CD4-positive, alpha-beta T cell treated with Interleukin-17A for 4 hours (primary cell): Measurements from ENCODE around the gene SNRNP200.

Experiments
- DNase-seq: peaks from one replicate; pipeline ENCODE4 v3.0.0-alpha.2; 2020; ENCODE audit warnings: mixed read lengths

Gene SNRNP200

DNA sequence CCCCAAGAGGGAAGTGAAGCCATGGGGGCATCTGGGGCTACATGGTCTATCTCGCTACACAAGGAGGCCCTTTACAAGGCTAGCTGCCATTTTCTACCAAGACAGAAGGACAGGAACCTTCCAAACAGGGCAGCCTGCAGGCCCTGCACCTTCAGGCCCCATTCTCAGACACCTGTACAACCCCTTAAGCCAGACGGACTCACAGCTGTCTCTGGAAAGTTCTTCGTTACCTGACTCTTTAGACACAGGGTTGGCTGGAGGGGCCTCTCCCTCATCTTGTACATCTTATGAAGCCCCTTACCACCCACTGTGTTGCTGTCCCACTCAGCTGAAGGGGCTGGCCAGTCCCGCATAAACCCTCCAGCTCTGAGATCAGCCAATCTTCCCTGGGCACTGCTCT lies 56.7 kb downstream of the SNRNP200 start:
- DNase-seq, result no peak

- no peak for DNase-seq
Measured at GRCh38 chr2:96247896-96248295, 57.5 kb downstream of the SNRNP200 start.

DNA sequence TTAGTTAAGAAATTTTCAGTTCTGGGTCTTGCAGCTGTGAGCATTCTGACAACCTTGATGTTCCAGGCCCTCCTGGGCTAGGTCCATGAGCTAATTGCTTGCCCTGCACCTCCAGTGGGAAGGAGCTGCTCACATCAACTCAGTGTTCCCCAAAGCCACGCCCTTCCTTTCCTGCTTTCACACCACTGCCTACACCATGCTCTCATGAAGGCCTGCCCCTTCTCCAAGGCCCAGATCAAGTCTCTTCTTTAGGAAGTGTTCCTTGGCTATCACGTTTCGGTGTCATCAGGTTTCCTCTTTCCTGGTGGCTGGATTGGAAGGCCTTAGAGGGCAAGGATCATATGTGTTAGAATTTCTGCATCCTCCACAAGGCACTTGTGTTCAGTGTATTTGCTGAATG lies 58.3 kb downstream of the SNRNP200 start:
- no peak for DNase-seq

- DNase-seq, result peak; percentile 19
Measured at GRCh38 chr2:96245609-96246390, 59.5 kb downstream of the SNRNP200 start.

- DNase-seq, result no peak
Measured at GRCh38 chr2:96243843-96244242, 61.5 kb downstream of the SNRNP200 start.

DNA sequence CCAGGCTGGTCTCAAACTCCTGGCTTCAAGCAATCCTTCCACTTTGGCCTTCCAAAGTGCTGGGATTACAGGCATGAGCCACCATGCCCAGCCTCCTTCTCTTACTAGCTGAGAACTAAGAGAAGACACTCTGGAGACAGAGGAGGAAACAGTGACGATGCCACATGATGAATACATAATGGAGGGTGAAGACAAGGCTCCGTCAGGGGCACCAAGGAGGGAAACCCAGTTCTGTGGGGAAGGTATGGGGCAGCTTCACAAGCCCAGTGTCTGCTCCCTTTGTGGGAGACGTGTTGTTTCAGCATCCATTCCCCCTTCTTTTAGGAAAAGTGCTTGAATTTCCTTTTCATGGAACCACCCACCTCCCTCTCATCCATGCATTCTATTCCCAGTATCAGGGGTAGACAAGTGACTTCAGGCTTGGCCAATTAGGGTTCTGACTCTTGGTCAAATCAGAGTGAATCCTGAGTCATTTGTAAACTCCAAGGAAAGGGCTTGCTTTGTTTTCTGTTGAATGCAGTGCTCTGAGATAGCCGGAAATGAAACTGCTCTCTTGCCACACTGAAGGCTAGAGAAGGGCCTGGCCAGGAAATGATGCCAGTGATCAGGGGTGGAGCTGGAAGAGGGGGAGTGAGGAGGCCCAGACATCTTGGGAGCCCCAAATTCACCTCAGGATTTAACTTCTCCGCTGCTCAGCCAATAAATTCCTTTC lies 63.3 kb downstream of the SNRNP200 start:
- DNase-seq, result peak; percentile 60

DNA sequence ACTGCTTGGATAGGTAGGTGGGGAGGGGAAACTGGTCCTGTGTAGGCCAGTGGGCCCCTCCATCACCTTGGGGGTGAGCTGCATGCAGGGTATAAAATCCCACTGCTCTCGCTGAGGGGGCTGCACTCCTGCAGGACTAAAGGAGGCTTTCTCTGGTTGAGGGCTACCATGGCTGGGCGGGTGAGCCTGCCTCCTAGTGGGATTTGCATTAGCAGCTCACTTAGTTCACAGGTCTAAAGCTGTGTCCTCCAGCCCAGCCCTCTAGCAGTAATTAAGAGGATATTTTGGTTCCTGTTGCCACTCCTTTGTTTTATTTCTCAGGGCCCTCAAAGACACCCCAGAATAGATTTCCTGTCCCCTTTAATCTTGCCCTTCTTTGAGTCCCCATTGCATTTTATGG lies 64.1 kb downstream of the SNRNP200 start:
- DNase-seq, result no peak

GRCh38 chr2:96240341-96241038 lies 64.9 kb downstream of the SNRNP200 start:
- no peak for DNase-seq

DNA sequence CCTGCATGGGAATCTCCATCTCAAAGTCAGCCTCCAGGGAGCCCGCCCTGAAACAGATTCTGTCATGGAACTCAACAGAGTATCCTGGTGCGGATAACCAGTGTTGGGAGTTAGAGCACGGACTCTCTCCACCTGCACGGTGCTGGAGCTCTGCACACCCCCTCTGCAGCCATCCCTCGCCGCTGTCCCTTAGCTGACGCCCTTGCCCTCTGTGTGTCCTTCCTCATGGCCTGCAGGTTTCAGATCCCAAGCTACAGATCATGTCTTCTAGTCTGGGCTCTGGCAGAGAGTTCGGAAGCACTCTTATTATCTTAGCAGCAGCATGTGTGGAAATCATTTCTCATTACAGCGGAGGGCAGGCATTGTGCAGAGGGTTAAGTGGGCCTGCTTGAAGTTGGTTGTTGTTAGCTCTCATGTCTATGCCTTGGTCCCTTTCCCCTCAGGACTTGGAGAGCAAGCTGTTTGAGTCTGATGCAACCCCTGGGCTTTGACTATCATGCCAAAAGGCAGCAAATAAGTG lies 65.5 kb downstream of the SNRNP200 start:
- no peak for DNase-seq

- no peak for DNase-seq
Measured at GRCh38 chr2:96239091-96239490, 66.3 kb downstream of the SNRNP200 start.

DNA sequence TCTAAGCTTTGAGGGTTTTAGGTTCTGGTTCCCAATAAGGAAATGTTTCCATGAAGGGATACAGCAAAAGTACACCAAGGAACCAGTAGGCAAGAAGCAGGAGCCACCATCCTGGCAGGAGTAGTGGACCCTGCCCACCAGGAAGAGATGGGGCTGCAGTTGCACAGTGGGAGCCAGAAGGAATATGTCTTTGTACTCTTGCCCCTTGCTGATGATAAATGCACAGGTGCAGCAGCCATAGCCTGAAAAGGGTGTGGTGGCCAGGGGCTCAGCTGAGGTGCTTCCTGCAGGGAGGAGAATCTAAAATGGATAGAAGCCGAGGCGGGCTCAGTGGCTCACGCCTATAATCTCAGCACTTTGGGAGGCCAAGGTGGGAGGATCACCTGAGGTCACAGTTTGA lies 67.1 kb downstream of the SNRNP200 start:
- no peak for DNase-seq

GRCh38 chr2:96236882-96237281 lies 68.5 kb downstream of the SNRNP200 start:
- DNase-seq, result no peak

DNA sequence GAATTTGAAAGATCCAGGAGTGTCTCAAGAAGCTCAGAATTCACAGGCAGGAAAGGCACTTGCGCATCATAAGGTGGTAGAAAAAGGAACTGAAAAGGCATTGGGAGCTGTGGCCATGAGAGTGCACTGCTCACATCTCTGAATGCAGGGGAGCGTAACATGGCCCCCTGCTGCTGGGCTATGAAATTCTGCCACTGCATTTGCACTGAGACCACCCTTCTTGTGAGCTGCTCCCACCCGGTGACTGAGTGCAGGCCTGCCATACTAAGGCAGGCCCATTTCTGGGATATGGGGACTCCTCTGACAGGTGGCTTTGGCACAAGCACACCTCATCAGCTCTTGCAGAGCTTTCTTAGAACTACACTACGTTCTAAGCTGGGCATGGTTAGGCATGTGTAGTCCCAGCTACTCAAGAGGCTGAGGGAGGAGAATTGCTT lies 71.4 kb downstream of the SNRNP200 start:
- no peak for DNase-seq

DNA sequence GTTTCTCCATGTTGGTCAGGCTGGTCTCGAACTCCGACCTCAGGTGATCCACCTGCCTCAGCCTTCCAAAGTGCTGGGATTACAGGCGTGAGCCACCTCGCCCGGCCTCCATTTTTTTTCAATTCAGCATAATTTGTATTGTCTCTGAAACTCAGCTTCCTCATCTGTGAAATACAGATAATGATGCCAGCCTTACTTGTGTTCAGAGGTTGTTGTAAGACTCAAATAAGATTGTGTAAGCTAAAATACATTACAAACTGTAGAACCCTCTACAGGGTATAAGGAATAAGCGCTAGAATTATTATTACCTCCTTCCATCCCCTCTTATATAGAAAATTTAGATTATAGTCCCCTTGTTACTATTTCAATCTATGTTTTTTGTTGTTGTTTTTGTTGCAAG lies 71.9 kb downstream of the SNRNP200 start:
- DNase-seq, result no peak

DNA sequence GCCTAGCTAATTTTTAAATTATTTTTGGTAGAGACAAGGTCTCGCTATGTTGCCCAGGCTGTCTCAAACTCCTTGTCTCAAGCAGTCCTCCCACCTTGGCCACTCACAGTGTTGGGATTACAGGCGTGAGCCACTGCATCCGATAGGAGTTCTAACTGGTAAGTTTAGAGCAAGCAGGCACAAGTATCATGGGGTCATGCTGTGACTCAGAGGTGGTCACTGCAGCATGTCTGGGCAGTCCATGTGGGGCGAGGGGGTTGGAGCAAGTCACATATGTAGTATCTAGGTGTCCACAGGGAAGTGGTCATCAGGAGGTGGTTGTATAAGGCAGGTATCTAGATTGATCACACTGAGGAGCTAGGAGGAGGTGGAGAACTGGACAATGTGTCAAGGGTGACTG lies 74.0 kb downstream of the SNRNP200 start:
- no peak for DNase-seq

DNA sequence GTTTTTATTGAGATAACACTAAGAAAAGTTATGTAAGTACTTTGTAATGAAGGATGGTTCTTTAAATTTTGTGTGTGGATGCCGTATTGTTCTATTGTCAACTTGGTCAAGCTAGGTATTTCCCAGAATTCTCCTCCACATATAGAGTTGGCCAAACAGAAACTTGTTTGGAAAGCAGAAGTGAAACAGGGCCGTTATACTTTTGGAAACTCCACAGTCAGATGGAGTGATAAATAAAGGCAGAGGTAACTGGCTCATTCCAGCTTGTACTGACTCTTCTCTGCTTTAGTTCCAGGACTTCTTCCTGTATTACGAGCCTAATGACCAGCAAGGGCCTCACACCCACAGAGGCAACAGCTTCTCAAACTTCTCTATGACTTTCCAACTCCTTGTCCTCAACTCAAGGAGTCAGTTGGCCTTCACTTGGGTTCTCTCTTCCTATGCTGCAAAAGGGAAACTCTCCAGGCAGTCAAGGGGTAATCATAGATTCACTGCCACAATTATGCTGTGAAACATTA lies 80.3 kb downstream of the SNRNP200 start:
- DNase-seq, result no peak
